ENCODE measurements around the gene LCK. TPM values are rescaled to one million over a fixed set of nuclear protein-coding genes. Genes with fewer than 3 reads are reported as not detected.

The LCK gene
- total RNA-seq, 1 experiment from 2014 or later: 0.43 TPM

DNA sequence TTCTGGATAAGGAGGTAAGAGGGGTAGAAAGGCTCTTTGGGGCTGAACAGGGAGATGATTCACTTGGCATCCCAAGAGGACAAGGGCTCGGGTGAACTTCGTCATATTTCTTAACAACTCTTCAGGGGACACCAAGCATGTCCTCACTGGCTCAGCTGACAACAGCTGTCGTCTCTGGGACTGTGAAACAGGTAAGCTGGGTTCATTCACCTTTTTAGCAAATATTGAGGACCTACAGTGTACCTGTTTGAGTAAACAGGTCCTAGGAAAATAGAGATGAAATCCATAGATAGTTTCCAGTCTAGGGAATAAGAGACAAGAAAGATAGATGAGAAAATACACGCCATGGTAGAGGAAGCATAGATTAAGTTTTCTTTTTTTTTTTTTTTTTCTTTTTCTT lies 26.8 kb upstream of the LCK start:
- Histone ChIP-seq H3K36me3 (peaks cover 41% of the 10 kb centered on the region), H3K4me3 (no peak overlapping the region), H3K27me3 (no peaks in the 10 kb centered on the region), H3K4me1 (peaks cover 3% of the 10 kb centered on the region; the same call in 1 of the 2 replicates), H3K27ac (no peak overlapping the region), H3K9me3 (replicated peaks) (no peaks in the 10 kb centered on the region)
- DNase-seq: no peak

DNA sequence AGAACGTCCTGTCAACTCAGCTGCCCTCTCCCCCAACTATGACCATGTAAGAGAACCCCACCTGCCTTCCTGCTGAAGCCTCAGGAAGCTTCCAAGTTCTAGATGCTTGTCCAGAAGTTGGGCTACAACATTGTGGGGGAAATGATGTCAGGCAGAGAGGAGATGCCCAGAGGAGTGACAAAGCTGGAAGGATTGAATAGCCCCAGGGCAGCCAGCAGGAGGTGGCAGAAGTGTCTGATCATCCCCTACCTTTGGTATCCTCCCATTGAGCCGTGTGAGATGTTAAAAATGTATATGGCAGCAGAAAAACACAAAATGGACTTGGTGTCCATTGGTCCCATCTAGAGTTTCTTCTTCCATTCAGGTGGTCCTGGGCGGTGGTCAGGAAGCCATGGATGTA lies 22.3 kb upstream of the LCK start:
- Histone ChIP-seq H3K9me3 (replicated peaks) (no peaks in the 10 kb centered on the region), H3K36me3 (peaks cover 78% of the 10 kb centered on the region), H3K4me1 (no peaks in the 10 kb centered on the region; the same call in 1 of the 2 replicates), H3K27me3 (no peaks in the 10 kb centered on the region), H3K27ac (no peak overlapping the region), H3K4me3 (no peak overlapping the region)
- DNase-seq: no peak

DNA sequence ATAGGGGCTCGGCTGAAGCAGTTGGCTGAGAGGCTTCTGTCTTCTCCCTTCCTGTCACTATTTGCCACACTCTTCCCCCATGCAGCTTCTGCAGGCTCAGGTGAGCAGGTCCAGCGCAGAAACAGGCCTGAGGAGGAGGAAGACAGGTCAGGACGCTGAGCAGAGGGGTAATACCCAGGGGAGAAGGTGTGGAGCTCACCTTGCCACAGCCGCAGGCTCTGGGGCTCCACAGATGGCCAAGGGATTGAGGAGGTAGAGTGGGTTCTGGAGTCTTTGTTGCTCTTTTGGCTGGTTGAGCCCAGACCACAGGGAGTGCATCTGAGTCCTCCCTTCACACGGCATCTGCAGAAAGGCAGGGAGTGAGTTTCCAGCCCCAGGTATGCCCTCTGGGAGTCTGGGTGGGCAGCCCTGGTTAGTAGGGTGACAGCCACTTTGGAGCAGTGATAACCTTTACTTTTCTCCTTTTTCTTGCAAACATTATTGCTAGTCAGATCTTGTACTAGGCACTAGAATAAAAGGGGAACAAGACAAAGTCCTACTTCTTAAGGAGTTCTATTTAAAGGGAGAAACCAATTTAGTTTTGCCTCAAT lies 19.1 kb upstream of the LCK start:
- DNase-seq: no peak
- no peaks in the 10 kb centered on the region for H3K9me3 ChIP-seq (replicated peaks)
- H3K4me1 ChIP-seq: no peaks in the 10 kb centered on the region
- H3K4me3 ChIP-seq: no peak overlapping the region
- H3K36me3 ChIP-seq: peaks cover 60% of the 10 kb centered on the region
- H3K27ac ChIP-seq: no peak overlapping the region
- H3K27me3 ChIP-seq: no peaks in the 10 kb centered on the region

DNA sequence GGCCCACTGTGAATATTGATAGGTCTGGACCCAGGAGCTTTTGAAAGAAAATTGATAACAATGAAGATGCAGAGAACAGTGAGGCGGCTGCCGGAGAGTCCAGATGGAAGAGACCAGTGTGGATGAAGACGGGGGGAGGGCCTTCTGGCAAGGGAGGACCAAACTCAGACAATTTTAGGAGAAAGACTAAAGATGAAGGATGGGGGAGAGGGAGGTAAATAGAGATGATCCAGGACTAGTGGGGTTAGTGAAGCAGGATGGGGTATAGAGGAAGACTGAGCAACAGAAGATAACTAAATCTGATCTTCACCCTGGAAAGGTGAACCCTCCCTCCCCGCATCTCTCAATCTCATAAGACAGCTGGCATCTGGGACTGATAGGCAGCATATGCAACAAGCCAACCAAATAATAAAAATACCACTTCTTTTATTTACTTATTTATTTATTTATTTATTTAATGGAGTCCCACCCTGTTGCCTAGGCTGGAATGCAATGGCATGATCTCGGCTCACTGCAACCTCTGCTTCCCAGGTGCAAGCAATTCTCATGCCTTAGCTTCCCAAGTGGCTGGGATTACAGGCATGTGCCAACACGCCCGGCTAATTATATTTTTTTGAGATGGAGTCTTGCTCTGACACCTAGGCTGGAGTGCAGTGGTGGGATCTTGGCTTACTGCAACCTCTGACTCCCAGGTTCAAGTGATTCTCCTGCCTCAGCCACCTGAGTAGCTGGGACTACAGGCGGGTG lies 18.3 kb upstream of the LCK start:
- no peak overlapping the region for H3K27ac ChIP-seq
- H3K27me3 ChIP-seq: no peaks in the 10 kb centered on the region
- no peaks in the 10 kb centered on the region for H3K4me1 ChIP-seq
- no peak for DNase-seq
- H3K36me3 ChIP-seq: peaks cover 54% of the 10 kb centered on the region
- no peak overlapping the region for H3K4me3 ChIP-seq
- no peaks in the 10 kb centered on the region for H3K9me3 ChIP-seq (replicated peaks)

DNA sequence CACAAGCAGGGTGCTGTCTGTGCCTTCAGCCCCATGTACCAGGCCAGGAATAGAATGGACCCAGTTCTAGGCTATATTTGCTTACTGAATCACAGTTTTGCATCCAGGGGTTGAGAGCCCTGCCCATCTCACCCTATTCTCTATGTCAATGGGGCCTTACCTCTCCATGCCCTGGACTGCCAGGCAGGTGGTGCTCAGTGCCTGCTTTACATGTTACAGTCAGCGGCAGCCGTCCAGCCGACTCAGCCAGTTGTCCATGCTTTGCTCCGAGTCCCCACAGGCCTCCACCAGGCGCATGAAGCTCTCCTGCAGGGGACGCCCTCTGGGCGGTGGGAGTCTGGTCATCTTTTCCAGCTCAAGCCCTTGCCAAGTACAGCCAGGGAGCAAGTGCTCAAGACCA lies 16.3 kb upstream of the LCK start:
- DNase-seq: no peak
- H3K36me3 ChIP-seq: peaks cover 35% of the 10 kb centered on the region
- H3K27me3 ChIP-seq: no peaks in the 10 kb centered on the region
- no peak overlapping the region for H3K27ac ChIP-seq
- no peak overlapping the region for H3K4me3 ChIP-seq
- H3K4me1 ChIP-seq: no peaks in the 10 kb centered on the region
- H3K9me3 ChIP-seq (replicated peaks): no peaks in the 10 kb centered on the region

DNA sequence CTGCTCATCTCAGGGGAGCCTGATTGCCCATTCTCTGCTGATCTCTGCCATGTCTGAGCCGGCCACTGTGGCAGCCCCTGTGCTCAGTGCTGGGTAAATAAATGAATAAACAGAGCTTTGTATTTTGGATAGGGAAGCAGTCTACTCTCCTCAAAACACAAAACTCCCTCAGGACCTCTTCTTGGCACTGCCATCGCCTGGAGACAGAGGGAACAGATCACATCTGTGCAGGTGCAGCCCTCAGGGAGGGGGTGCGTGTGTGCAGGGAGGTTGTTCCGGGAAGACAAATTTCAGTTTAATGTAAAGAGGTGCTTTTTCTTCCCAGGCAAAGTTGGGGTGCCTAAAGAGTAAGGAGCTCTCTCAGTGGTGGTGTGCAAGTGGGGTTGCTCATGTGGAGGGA lies 11.7 kb upstream of the LCK start:
- Histone ChIP-seq H3K4me1 (peaks cover 10% of the 10 kb centered on the region; the same call in 1 of the 2 replicates), H3K4me3 (no peak overlapping the region), H3K36me3 (no peaks in the 10 kb centered on the region), H3K9me3 (replicated peaks) (no peaks in the 10 kb centered on the region), H3K27ac (no peak overlapping the region), H3K27me3 (no peaks in the 10 kb centered on the region)
- no peak for DNase-seq

DNA sequence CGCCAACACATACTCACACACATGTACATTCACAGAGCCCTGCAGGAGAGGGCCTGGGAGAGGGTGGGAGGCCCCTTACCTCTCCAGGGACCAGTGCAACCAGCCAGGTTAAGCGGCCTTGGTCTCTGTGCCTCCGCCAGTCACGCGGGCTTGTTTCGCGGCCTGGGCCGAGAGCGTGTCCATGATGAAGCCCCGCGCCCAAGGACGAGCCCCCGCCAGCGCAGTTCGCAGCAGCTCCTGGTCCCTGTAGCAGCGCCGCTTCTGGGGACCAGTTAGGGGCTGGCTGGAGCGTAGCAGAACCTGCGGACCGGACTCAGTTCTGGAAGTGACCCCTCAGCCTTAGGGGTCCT lies 11.3 kb upstream of the LCK start:
- Histone ChIP-seq H3K9me3 (replicated peaks) (no peaks in the 10 kb centered on the region), H3K36me3 (no peaks in the 10 kb centered on the region), H3K4me1 (peaks cover 10% of the 10 kb centered on the region; the same call in 1 of the 2 replicates), H3K4me3 (no peak overlapping the region), H3K27ac (no peak overlapping the region), H3K27me3 (no peaks in the 10 kb centered on the region)
- DNase-seq: no peak

DNA sequence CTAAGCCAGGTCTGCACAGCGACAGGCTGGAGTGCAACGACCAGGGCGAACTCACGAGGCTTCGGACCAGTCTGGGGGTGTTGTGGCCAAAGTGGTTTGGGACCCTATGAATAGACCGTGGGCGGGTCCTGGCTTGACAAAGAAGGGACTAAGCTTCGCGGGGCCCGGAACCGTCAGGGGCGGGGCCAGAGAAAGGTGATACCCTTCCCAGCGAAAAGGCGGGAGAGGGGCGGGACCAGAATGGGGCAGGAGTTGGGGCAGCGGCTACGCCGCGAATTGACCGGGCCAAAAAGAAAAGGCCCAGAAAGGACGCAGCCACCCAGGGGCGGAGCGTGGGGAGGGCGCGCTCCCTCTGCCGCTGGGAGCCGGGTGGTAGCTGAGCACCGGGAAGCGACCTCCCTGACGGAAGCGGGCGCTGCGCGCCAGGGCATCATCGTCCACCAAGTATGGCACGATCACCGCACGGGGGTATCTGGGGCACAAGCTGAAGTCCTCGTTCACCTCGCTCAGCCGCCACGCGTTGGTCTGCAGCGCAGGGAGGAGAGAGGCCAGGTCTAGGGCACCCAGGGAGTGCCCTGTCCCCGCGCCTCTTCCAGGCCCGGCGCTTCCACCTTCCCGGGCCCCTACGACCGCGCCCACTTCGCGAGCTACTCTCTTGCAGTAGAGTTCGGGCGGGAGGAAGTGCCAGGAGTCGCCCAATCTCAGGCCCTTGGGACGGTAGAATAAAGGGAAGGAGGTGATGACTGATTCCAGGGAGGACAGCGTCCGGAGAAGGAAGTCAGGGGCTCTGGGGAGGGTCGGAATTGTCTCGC lies 10.7 kb upstream of the LCK start:
- no peak for DNase-seq
- Histone ChIP-seq H3K27ac (no peak overlapping the region), H3K4me1 (peaks cover 10% of the 10 kb centered on the region; the same call in 1 of the 2 replicates)

DNA sequence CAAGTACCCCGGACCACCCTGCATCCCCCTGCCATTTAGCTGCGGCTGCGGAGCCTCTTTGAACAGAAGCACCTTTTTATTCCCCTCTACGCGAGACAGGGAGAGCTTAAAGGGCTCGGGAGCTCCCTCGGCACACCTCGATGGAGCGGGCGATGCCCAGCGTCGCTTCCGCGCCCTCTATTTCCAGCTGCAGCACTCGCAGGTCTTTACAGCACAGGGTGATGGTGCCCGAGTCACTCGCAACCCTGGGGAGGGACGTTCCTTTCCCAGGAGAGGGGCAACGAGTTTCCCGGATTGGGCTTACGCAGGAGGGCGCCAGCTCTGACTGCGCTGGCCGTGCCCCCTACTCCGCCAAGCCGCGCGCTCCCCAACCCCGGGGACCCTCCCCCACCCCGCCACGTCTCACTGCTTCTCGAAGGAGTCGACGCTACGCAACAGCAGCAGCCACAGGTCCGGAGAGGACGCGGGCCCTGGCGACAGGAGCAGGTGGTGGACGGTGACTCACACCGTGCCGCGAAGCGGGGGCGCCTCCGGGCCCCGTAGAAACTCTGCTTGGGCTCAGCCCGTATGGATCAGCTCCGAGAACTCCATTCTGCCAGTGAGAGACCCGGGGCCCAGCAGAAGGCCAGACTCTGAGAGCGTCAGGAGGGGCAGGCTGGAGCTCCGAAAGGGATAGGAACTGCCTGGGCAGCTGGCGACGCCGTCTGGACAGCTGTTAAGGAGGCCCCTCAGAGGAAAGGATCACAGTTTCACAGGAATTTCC lies 9.9 kb upstream of the LCK start:
- H3K27me3 ChIP-seq: no peaks in the 10 kb centered on the region
- no peaks in the 10 kb centered on the region for H3K36me3 ChIP-seq
- peak overlapping the region; percentile 59 for H3K4me3 ChIP-seq
- DNase-seq: peak; percentile 84 to 88
- H3K4me1 ChIP-seq: peaks cover 11% of the 10 kb centered on the region
- no peaks in the 10 kb centered on the region for H3K9me3 ChIP-seq (replicated peaks)
- peak overlapping the region; percentile 69 for H3K27ac ChIP-seq

More for the DNA sequence above, 10.7 kb upstream of the LCK start:
- Histone ChIP-seq H3K9me3 (replicated peaks) (no peaks in the 10 kb centered on the region), H3K27me3 (no peaks in the 10 kb centered on the region), H3K4me3 (peak overlapping the region; percentile 59), H3K36me3 (no peaks in the 10 kb centered on the region)

DNA sequence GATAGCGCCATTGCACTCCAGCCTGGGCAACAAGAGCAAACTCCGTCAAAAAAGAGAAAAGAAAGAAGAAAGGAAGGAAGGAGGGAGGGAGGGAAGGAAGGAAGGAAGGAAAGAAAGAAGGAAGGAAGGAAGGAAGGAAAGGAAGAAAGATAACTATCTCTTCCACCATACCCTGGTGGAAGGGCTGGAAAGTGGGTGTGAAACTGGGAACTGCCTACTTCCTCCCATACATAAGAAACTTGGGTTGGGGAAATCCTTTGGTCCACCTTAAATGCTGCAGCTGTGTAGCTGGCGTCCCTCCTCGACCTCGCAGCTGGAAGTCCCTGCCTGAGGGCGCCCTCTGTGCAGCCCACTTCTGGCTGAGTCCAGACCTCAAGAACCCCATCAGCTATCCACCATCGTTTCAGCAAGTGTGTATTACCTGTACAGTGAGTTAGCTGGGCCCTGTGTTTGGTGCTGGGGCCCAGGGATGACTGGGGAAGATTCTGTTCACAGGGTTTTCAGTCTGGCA lies 8.7 kb upstream of the LCK start:
- DNase-seq: peak; percentile 56 to 74
- Histone ChIP-seq H3K27me3 (no peaks in the 10 kb centered on the region), H3K9me3 (replicated peaks) (no peaks in the 10 kb centered on the region), H3K4me3 (no peak overlapping the region), H3K4me1 (peaks cover 17% of the 10 kb centered on the region), H3K27ac (no peak overlapping the region), H3K36me3 (no peaks in the 10 kb centered on the region)

DNA sequence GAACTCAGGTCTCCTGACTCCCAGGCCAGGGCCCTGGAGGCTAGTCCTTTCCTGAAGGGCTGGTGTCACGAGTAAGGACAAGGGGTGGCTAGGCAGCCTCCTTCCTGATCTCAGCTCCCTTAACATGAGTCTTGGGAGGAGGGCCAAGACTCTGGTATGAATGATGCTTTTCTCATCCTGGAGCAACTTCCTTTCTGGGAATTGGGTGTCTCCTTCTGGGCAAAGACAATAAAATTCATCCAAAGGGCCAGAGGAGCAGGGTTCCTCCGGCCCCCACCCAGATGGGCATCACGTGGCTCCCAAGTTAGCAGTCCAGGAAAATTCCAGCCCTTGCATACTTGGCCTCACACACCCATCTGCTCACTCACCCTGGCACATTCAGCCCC lies 4.2 kb upstream of the LCK start, which contains the start of gene FAM167B:
FAM167B (plus strand) TSS at position 335 of the 386 bp plus-strand sequence. CDS start 200 bp downstream, outside the sequence.
- no peaks in the 10 kb centered on the region for H3K36me3 ChIP-seq
- no peak within 1 kb of the TSS for H3K27ac ChIP-seq
- H3K4me1 ChIP-seq: peaks cover 28% of the 10 kb centered on the region
- H3K27me3 ChIP-seq: peaks cover 9% of the 10 kb centered on the region; the same call in 1 of the 2 replicates
- no peak for DNase-seq
- no peak within 1 kb of the TSS for H3K4me3 ChIP-seq
- H3K9me3 ChIP-seq (replicated peaks): no peaks in the 10 kb centered on the region

DNA sequence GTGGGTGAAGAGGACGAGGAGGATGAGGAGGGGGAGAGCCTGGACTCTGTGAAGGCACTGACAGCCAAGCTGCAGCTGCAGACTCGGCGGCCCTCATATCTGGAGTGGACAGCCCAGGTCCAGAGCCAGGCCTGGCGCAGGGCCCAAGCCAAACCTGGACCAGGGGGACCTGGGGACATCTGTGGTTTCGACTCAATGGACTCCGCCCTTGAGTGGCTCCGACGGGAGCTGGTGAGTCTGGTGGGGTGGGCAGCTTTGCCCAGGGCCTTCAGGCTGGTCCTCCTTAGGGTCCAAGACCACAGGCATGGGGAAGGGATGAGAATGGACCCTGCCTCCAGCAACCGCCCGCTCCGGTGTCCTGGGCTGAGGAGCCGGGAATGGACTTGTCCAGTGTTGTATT lies 3.6 kb upstream of the LCK start:
- DNase-seq: no peak
- Histone ChIP-seq H3K27me3 (peaks cover 9% of the 10 kb centered on the region; the same call in 1 of the 2 replicates), H3K4me1 (peaks cover 25% of the 10 kb centered on the region), H3K36me3 (no peaks in the 10 kb centered on the region), H3K9me3 (replicated peaks) (no peaks in the 10 kb centered on the region), H3K4me3 (no peak overlapping the region), H3K27ac (no peak overlapping the region)

DNA sequence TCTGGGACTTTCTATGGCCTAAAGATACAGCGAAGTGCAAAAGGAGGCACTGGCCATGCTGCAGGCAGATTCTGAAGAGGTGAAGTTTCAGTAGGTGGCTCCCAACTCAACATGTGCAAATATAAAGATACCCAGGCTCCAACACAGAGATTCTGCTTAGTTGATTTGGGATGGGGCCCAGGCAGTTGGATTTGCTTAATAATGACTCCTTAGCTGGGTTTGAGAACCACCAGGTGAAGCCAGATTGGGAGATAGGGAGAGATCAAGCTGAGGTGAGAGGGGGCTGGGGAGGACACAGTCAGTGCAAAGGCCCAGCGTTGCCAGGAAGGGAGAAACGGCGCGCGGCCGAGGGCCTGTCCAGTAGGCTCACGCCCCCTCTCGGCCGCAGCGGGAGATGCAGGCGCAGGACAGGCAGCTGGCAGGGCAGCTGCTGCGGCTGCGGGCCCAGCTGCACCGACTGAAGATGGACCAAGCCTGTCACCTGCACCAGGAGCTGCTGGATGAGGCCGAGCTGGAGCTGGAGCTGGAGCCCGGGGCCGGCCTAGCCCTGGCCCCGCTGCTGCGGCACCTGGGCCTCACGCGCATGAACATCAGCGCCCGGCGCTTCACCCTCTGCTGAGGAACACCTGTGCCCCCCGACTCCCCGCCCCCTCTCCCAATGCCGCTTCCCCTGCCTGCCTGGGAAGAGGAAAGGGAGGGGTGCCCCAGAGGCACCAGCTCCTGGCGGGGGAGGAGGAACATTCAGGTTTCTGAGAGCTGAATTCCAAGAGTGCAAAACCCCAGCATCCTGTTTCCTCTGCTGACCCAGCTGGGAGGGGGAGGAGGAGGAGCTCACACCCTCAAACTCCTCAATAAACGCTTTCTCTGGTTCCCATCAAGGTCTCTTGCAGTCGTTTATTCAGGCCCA lies 2.8 kb upstream of the LCK start:
- no peaks in the 10 kb centered on the region for H3K36me3 ChIP-seq
- no peaks in the 10 kb centered on the region for H3K9me3 ChIP-seq (replicated peaks)
- peaks cover 21% of the 10 kb centered on the region for H3K4me1 ChIP-seq
- peaks cover 9% of the 10 kb centered on the region; the same call in 1 of the 2 replicates for H3K27me3 ChIP-seq
- H3K4me3 ChIP-seq: no peak overlapping the region
- H3K27ac ChIP-seq: no peak overlapping the region
- peak; percentile 86 to 88 for DNase-seq

Measured in SJCRH30 (cell line).